ENCODE results near the gene GALNT17.

GALNT17 gene

DNA sequence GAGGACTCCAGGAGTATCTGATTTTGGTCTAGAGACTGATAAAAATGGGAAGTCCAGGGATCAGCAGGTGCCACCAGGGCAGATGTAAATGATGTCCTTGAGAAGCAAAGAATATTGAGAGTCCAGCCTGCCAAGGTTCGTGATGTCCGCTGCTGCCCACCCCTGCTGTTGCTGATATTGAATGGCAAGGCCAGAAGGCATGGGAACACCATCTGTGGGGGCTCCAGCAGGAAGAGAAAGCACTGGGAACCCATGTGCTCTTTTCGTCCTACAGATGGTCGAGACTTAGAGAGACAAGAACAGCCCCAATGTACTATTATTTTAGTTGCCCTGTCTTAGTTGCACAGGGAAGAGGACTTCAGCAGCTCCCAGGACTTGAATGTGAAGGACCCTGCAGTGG is 363.9 kb downstream of the GALNT17 start:
- DNase-seq (ENCODE audit: low spot score) (no peak), FAIRE-seq (no peak)

DNA sequence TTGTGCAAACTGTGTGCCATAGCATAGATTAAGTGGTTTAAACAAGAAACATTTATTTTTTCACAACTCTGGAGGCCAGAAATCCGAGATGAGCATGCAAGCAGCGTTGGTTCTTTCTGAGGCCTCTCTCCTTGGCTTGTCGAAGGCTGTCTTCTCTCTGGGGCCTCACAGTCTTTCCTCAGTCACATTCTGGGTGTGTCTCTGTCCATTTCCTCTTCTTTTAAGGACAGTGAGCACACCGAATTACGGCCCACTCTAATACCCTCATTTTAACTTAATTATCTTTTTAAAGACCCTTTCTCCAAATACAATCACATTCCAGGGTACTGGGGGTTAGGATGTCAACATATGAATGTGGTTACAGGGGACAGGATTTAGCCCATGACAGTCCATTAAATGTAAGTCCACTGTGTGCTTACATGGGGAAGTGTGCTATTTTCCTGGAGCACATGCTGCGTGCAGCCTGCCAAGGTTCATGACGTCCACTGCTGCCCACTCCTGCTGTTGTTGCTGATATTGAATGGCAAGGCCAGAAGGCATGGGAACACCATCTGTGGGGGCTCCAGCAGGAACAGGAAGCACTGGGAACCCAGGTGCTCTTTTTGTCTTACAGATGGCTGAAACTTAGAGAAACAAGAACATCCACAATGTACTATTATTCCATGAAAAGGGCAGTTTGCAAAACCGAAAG is 365.5 kb downstream of the GALNT17 start:
- DNase-seq (ENCODE audit: low spot score): no peak

DNA sequence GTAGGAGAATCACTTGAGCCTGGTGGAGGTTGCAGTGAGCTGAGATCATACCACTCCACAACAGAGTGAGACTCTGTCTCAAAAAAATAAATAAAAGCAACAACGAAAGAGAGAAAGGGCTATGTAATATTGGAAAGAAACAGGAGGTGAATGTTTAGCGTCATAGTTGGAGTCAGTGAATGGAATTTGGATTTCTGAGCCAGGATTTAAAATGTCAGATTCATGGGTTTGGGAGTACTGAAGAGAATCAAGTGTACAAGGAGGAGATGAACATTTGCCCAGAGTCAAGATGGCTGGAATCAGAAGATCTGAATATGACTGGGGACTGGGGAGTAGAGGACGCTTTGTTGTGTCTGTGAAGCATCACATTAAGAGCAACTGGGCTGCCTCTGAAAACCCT is 366.4 kb downstream of the GALNT17 start:
- no peak for DNase-seq (ENCODE audit: low spot score)
- no peak for FAIRE-seq

More for the DNA sequence above, 365.5 kb downstream of the GALNT17 start:
- no peak for FAIRE-seq

DNA sequence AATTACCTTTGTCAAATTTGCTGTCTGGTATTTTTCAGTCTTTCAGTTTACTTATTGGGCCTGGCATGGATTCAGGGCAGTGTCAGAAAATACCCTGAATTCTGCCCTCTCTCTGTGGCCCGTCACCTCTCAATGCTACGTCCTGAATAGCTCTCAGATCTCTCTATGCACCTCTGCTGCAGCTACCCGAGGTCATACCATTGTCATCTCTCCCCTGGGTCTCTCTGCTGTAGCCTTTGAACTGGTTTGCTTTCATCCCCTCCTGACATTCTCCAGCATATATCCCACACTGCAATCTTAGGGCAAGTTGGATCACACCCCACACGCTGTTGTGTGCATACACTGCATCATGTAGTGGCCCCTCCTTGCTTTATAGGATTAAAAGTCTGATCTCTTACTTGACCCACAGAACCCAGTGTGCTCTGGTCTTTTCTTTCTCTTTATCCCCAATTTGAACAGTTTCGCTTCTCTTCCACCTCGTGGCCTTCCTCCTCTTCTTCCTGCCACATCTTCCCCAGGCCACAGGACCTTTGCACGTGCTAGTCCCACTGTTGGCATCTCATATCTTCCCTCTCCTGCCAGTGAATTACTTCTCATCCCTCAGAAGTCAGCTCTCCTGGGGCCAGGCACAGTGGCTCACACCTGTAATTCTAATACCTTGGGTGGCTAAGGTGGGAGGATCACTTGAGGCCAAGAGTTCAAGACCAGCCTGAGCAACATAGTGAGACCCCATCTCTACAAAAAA is 372.9 kb downstream of the GALNT17 start:
- DNase-seq (ENCODE audit: low spot score): no peak
- no peak for FAIRE-seq

DNA sequence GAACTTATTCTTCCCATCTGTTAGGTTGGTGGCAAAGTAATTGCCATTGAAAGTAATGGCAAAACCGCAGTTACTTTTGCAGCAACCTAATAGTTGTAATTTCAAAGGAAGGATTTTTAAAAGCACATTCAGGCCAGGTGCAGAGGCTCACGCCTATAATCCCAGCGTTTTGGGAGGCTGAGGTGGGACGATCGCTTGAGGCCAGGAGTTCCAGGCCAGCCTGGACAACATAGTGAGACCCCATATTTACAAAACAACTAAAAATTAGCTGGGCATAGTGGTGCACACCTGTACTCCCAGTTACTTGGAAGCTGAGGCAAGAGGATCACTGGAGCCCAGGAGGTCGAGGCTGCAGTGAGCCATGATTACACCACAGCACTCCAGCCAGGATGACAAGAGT is 374.9 kb downstream of the GALNT17 start:
- FAIRE-seq (no peak), DNase-seq (ENCODE audit: low spot score) (no peak)

DNA sequence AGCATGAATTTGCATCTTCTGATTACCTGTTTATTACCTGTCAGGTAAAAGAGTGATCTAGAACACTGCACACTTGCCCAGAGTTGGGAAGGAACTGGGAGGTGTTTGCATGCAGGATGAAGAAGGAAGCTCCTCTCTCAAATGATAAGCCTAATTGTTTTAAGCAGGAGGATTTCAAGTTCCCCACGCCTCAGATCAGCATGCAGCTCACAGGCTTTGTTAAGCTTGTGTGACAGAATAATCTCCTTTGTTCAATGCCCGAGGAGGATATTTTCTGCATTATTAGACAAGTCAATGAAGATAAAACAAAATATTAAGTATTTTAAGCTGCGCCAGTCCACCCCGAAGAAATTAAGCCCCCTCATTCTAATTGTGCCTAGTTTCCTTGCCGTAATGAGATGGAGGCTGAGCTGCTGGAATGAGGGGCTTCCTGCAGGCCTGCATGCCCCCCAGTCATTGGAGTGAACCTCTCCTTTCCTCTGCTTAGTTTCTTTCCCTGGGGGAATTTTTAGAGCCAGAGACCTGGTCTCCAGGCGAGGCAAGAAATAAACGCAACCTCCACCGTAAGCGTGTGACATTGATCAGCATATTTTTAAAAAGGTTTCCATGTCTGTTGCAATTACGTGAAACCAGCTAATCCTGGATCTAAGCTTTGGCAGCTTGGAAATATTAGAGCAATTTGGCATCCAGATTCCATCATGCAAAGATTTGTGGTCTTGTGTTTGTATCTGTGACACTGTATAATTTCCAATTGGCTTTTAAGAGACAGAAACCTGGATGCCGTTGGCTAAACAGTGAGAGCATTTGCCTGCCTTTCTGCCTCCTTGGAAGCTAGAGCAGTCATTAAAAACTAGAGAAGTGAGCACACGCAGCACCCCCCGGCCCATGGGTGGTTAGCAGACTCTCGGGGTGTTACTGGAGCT is 376.0 kb downstream of the GALNT17 start:
- no peak for DNase-seq (ENCODE audit: low spot score)
- FAIRE-seq: no peak

DNA sequence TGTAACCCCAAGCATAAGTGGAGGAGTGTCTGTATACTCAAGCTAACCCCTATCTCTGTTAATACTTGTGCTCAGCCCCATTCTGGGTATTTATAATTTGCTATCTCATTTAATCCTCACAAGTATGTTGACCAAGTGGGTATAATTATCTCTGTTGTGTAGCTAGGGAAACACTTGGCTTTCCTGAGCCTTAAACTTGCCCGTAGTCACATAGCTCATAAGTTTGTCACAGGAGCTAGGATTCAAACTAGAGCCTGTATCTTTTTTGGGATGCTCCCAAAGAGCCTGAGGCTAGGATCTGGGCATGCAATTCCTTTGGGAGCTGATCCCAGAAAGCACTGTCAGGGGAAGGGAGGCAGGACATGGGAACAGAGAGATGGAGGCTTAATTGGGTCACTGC is 377.4 kb downstream of the GALNT17 start:
- FAIRE-seq (no peak), DNase-seq (ENCODE audit: low spot score) (no peak)

DNA sequence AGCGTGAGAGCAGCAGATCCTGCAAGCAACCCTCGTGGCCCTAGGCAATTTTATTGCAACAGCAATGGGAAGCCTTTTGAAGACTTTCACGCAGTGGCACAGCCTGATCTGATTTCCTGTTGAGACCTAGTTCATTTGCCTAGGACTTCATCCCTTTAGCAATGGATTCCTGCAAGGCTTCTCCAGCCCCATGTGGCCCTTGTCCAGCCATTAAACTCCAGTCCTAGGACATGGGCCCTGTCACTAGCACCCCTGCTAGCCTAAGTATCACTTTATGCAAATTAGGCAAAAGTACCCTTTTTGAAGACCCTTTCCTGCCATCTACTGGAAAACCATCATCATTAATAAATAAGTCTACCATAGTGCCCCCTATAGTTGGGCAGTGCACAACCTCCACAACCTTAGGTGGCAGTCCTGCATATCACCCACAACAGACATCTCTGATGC is 379.4 kb downstream of the GALNT17 start:
- DNase-seq (ENCODE audit: low spot score) (no peak), FAIRE-seq (no peak)

DNA sequence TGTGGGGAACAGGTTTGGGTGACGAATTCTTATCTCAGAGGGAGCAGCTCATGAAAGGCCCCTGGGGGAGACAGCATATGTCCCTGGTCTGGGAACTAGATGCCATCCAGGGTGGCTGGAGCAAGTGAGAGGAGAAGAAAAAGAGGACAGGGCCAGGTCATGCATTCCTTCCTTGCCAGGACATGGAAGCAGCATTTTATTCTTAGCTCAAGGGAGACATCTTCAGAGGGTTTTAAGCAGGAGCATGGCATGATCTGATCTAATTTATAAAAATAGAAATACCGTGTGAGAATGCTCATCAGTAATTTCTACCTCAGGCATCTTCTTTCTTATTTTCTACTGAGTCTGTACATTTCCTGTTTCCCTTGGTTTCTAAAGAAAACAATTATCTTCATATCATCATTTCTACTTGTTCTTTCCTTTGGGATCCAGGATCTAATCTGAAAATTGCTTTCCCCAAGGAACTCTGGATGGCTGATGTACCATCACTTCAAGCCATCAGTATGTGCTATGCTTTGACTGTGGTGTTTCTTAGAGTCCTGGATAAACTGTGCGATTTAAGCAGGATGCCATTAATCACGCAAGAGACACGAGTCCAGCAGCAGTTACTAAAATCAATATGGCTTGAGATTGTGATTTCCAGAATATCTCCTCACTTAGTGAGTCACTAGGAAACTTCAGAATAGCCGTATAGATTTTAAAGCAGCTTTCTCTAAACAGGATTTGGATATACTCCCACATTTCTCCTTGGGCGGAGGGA is 386.2 kb downstream of the GALNT17 start:
- no peak for DNase-seq (ENCODE audit: low spot score)
- FAIRE-seq: no peak

DNA sequence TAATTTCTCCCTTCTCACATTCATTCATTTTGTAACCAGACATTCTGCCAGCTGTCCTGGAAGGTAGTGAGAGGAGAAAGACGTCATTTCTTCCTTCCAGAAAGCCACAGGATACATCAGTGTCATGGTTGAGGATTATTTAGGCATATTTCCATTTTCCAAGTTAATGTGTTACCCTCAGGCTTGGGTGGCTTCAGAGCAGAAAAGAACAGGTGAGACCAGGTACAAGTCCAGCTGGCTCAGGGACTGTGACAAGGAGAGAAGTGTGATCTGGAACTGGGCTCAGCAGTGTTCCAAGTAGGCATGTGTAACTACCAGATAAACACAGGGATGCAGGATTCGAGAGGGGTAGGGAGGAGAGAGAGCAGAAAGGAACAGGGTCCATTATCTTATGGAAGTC is 386.9 kb downstream of the GALNT17 start:
- no peak for FAIRE-seq
- DNase-seq (ENCODE audit: low spot score): no peak

DNA sequence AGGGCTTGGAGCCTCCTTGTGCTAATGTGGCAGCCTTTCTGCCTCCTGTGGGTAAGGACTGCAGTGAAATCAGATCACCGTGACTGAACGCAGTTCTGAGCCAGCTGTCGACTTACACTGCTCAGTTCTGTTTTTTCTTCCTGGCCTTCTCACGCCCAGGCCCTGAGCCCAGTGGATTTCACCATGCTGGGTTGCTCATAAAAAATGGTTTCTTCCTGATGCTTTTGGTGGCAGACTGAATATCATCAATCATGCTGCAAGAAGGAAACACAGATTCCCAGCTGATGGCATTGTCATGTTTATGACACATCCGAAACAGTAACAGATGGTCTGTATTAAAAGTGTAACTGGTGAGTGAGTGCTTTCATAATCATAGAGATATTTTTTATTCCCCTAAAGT is 389.6 kb downstream of the GALNT17 start:
- FAIRE-seq: no peak
- no peak for DNase-seq (ENCODE audit: low spot score)

DNA sequence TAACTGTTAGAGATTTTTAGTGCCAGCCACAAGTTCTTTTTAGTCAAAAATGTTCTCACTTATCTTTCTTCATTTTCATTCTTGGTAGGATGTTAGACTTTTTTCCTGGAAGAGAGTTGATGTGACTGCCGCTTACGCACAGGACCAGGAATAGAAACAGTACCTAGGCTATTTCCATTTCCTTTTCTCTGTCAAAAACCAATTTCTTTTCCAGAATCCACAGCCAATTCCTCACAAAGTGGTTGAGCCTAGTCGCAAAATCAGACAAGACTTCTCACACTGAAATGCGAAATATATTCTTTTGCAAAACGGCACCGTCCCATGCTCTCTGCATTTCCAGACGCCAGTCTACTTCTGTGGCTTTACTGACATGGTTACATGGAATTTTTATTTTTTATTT is 394.2 kb downstream of the GALNT17 start:
- FAIRE-seq (no peak), DNase-seq (ENCODE audit: low spot score) (no peak)

DNA sequence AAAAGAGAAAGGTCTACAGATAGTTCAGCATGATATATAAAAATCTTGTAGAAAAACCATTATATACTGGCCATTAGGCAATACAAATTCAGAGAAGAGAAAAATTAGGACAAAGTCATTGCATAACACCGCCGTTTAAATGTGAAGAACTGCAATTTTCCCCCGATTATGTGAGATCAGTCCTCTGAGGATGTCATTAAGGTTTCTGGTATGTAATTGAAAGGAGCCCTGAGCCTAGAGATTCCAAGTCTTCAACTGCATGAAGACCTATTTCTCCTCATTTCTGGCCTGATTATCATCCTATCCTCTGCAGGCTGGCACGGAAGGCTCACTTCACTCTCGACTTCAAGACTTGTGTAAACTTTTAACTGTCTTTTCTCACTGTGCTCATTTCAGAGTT is 395.3 kb downstream of the GALNT17 start:
- DNase-seq (ENCODE audit: low spot score) (no peak), FAIRE-seq (no peak)

DNA sequence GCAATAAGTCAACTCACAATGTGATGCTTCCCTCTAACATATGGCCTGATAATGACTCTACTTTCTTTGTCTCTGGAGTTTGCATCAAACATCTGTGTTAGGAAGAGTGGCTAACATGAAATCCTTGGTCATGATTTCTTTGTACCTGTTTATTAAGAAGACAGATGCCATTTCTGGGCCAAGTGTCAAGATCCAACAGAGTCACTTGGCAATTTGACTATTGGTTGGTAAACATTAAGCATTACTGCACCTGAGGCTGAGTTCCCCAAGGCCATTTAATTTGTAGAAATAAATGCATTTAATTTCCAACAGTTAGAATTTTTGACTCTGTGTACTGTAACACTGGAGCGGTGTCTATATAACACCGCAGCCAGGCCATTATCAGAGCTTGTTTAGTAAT is 403.7 kb downstream of the GALNT17 start:
- FAIRE-seq (no peak), DNase-seq (ENCODE audit: low spot score) (no peak)

DNA sequence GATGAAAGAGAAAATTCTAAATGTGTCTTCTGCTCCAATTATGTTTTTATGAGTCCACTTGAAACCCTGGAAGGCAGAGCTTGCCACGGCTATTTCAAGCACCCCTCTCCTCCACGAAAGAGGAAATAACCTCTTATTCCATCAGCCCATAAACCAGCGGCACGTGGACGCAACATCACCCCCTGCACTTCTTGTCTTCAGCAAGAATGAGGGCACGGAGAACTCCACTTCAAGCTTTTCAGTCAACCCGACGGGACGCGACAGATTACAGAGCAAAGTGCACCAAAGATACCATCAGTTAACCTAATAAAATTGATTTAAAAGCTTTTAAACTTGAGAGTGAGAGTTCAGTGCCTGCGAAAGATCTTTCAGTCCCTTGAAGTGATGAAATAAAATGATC is 406.3 kb downstream of the GALNT17 start:
- DNase-seq (ENCODE audit: low spot score) (no peak), FAIRE-seq (no peak)

DNA sequence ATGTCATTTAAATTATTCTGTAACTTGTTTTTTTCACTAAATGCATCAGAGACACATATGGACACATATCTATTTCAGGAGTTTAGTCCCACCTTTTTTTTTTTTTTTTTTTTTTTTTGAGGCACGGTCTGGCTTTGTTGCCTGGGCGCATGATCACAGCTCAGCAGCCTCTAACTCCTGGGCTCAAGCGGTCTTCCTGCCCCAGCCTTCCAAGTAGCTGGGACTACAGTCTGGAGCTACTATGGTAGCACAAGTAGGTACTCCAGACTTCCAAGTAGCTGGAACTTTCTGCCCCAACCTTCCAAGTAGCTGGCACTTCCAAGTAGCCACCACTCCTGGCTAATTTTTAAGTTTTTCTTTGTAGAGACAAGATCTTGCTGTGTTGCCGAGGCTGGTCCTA is 407.7 kb downstream of the GALNT17 start:
- DNase-seq (ENCODE audit: low spot score) (no peak), FAIRE-seq (no peak)

DNA sequence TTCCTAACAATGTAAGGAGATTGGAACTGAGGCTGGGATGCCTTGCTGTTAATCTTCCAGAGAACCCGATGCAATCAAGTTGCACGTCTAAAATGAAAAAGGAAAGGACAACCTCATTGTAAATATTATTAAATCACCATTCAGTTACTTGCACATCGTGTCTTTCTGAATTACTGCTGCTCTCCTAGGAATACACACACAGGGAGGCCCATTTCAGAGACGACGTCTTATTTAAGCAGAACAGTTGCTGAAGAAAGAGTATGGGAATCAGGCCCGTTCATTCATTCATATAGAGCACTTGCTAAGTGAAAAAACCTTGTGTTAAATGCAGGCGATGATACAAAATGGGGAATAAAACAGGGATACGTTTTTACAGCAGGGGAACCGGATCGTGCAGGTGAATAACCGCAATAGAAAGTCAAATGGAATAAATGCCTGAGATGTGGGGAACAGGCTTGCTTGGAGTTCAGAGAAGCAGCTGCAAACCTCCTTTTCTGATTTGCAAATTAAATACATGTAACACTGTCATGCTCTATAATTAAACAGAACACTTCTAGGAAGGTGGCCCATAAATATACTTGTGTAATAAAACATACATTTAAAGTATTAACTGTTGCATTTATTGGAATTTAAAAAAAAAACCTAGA is 409.9 kb downstream of the GALNT17 start:
- no peak for DNase-seq (ENCODE audit: low spot score)
- FAIRE-seq: no peak

DNA sequence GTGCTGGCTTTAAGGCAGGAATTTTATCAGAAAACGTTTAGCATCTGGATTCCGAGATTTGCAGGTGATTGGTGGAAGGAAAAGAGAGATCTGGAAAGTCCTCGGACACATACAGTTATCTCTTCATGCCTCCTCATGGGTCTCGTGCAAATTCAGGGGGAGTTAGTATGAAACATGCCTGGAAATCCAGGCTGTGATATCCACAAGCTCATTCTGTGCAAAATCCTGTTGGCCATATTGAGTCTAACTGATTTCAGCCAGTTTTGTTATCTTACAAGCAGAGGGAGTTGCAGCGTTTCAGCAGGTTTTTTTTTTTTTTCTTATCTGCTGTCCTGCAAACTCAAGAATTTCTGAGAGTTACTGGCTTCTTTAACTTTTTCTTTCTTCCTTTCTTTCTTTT is 411.5 kb downstream of the GALNT17 start:
- DNase-seq (ENCODE audit: low spot score) (no peak), FAIRE-seq (no peak)

DNA sequence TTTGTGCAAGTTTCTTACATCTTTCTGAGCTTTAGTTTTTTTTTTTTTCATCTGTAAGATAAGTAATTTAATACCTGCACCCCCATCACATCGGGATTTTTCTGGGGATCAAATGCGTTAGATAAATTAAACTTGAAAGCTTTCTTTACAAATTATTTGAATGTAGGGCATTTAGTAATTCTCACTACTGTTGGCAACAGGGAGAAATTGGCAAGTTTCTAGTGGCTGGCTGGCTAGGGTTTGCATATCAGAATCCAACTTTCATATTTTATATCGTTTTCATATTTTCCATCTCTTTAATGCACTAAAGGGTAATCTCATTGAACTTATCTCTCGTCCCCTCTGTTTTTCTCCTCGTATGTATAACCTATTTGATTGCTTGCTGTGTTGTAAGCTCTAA is 412.9 kb downstream of the GALNT17 start:
- DNase-seq (ENCODE audit: low spot score) (no peak), FAIRE-seq (no peak)

DNA sequence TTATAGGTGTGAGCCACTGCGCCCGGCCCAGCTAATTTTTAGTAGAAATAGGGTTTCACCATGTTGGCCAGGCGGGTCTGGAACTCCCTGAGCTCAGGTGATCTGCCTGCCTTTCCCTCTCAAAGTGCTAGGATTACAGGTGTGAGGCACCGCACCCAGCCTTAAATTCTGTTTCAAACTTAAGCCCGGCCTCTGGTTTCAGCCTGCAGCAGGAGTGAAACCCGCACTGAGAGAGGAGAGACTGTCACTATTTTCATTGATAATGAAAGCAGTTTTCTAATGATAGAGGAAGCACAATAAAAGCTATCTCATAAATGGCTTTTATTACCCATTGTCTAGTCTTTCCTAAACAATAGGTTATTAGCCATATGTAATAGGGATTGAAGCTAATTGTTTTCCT is 415.5 kb downstream of the GALNT17 start:
- FAIRE-seq: no peak
- DNase-seq (ENCODE audit: low spot score): no peak

DNA sequence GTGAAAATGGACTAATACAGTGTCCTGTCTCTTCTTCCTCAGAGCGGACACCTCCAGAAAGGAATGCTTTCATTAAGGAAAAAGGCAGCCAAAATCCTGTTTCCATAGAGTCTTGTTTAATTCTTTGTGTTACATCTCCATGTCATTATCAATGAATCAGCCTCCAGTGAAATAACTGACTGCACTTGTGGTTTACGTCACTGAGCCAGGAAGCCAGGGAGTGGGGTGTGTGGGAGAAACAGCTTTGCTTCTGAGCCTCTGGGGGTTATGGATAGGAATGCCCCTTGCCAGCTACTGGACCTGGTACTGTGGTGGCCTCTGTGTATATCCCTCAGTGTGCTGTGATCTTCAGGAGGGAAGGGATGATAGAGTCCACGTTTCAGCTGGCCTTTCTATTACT is 416.8 kb downstream of the GALNT17 start:
- no peak for DNase-seq (ENCODE audit: low spot score)
- FAIRE-seq: no peak
